Fibroblast of villous mesenchyme (primary cell): ENCODE measurements around the gene DUSP22. TPM values are rescaled to one million over a fixed set of nuclear protein-coding genes. Genes with fewer than 3 reads are reported as not detected.
"Not testable (repeated sequence)": the region's sequence is repeated elsewhere in the genome, so short reads cannot be mapped to it uniquely, and the experiment has no call there.

Source experiments
- DNase-seq: peaks from one replicate; pipeline ENCODE4 v3.0.0-alpha.2; 2010; ENCODE audit warnings: low read depth
- H3K4me3 ChIP-seq: 2 replicates; pipeline ENCODE4 v1.5.1; 2011; ENCODE audit warnings: low read depth, mild to moderate bottlenecking, low read length
- CTCF ChIP-seq: IDR thresholded peaks from 2 replicates; pipeline ENCODE4 v1.5.1; 2012; ENCODE audit warnings: low read depth, mild to moderate bottlenecking, low read length; ENCODE audit not compliant: insufficient read depth
- total RNA-seq: library from RNA; depleted of rRNA; stranded (reverse); fragments of >200 nt; gene quantifications from 2 replicates; pipeline ENCODE4 v1.2.3, GENCODE V29; 2012

Gene DUSP22
- total RNA-seq, 1 donor: 14.7 TPM

DNA sequence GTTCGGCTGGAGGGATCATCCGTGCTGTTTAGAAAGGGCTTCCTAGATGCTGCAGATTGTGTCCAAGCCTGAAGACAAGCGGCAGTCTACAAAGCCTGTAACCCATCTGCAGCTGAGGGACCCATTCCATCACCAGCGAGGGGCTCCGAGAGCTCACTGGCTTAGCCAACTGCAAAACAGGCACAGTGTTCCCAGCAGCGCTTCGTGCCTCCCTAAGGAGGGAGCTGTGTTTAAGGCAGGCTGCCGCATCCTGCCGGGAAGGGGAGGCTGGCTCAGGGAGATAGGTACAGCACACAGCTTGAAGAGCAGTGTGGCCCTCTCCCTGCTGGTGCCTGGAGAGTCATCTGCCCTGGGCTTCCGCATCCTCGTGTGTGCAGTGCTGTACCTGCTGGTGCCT lies 32.4 kb downstream of the DUSP22 start:
- DNase-seq: no peak
- H3K4me3 ChIP-seq: no peak overlapping the region
- no peak for TF ChIP-seq CTCF

- H3K4me3 ChIP-seq, DNase-seq: not testable (repeated sequence)
Observed at GRCh38 chr6:325161-325860, 33.0 kb downstream of the DUSP22 start.

- DNase-seq, H3K4me3 ChIP-seq: not testable (repeated sequence)
Observed at GRCh38 chr6:326066-326465, 33.8 kb downstream of the DUSP22 start.

GRCh38 chr6:326896-327537 lies 34.7 kb downstream of the DUSP22 start:
- no peak overlapping the region for H3K4me3 ChIP-seq
- no peak for TF ChIP-seq CTCF
- DNase-seq: no peak

- TF ChIP-seq CTCF: no peak
- DNase-seq: peak; percentile 41
- no peak overlapping the region for H3K4me3 ChIP-seq
Observed at GRCh38 chr6:327538-328116, 35.3 kb downstream of the DUSP22 start.

GRCh38 chr6:328136-328670 lies 35.9 kb downstream of the DUSP22 start:
- no peak overlapping the region for H3K4me3 ChIP-seq
- peak; percentile 88 for DNase-seq
- no peak for TF ChIP-seq CTCF

DNA sequence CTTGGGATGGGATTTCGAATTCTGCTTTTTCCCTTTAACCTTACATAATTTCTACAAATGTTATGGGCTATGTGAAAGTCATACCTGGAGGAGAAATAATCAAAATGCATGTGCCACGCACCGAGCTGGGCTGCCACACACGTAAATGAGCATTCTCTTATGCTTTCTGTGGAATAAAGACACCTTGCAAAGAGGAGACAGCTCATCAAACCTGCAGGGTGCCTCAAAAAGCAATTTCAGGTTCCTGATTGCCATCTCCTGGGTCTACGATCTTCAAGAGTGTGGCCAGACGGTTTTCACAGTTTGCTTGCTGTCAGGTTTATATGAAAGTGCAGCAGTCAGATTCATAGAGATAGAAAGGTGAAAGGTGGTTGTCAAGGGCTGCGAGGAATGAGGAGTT lies 36.6 kb downstream of the DUSP22 start:
- DNase-seq: no peak
- no peak overlapping the region for H3K4me3 ChIP-seq
- no peak for TF ChIP-seq CTCF
